ENCODE measurements around the gene ZCCHC17.
"Not testable (repeated sequence)": the region's sequence is repeated elsewhere in the genome, so short reads cannot be mapped to it uniquely, and the experiment has no call there.

The ZCCHC17 gene

GRCh38 chr1:31296486-31297276, at the start of gene ZCCHC17, which contains the start of gene SNRNP40:
Gene ZCCHC17 (plus strand): TSS chr1:31297032. CDS start chr1:31310099, 13,067 bp downstream.
Gene SNRNP40 (minus strand): TSS chr1:31296788. CDS start chr1:31296751, 37 bp downstream.
- peak; percentile 74 to 96 for DNase-seq (ENCODE audit: low read depth in 1 of 2, low spot score in 1 of 2)

GRCh38 chr1:31248276-31248675, 48.6 kb upstream of the ZCCHC17 start:
- DNase-seq (ENCODE audit: low read depth in 1 of 2, low spot score in 1 of 2), result no peak

- DNase-seq (ENCODE audit: low read depth in 1 of 2, low spot score in 1 of 2), result no peak
These were observed 47.0 kb upstream of the ZCCHC17 start for GRCh38 chr1:31249854-31250253.

- DNase-seq (ENCODE audit: low read depth in 1 of 2, low spot score in 1 of 2), result no peak
These were observed 39.6 kb upstream of the ZCCHC17 start for GRCh38 chr1:31257213-31257612.

GRCh38 chr1:31258581-31258980, 38.3 kb upstream of the ZCCHC17 start:
- DNase-seq (ENCODE audit: low read depth in 1 of 2, low spot score in 1 of 2), result no peak

GRCh38 chr1:31259746-31260145, 37.1 kb upstream of the ZCCHC17 start:
- no peak for DNase-seq (ENCODE audit: low read depth in 1 of 2, low spot score in 1 of 2)

- no peak for DNase-seq (ENCODE audit: low read depth in 1 of 2, low spot score in 1 of 2)
These were observed 34.9 kb upstream of the ZCCHC17 start for GRCh38 chr1:31261916-31262315.

- not testable (repeated sequence) for DNase-seq (ENCODE audit: low read depth in 1 of 2, low spot score in 1 of 2)
These were observed 34.4 kb upstream of the ZCCHC17 start for GRCh38 chr1:31262393-31262792.

GRCh38 chr1:31263408-31263807, 33.4 kb upstream of the ZCCHC17 start:
- no peak for DNase-seq (ENCODE audit: low read depth in 1 of 2, low spot score in 1 of 2)

GRCh38 chr1:31264790-31265386, 31.9 kb upstream of the ZCCHC17 start:
- no peak for DNase-seq (ENCODE audit: low read depth in 1 of 2, low spot score in 1 of 2)

GRCh38 chr1:31266547-31266946, 30.3 kb upstream of the ZCCHC17 start:
- no peak for DNase-seq (ENCODE audit: low read depth in 1 of 2, low spot score in 1 of 2)

GRCh38 chr1:31272369-31272768, 24.5 kb upstream of the ZCCHC17 start:
- DNase-seq (ENCODE audit: low read depth in 1 of 2, low spot score in 1 of 2), result no peak

- DNase-seq (ENCODE audit: low read depth in 1 of 2, low spot score in 1 of 2), result no peak
These were observed 23.2 kb upstream of the ZCCHC17 start for GRCh38 chr1:31273619-31274018.

GRCh38 chr1:31282426-31282825, 14.4 kb upstream of the ZCCHC17 start:
- DNase-seq (ENCODE audit: low read depth in 1 of 2, low spot score in 1 of 2), result not testable (repeated sequence)

- not testable (repeated sequence) for DNase-seq (ENCODE audit: low read depth in 1 of 2, low spot score in 1 of 2)
These were observed 9.0 kb upstream of the ZCCHC17 start for GRCh38 chr1:31287791-31288190.

- DNase-seq (ENCODE audit: low read depth in 1 of 2, low spot score in 1 of 2), result no peak
These were observed 7.8 kb upstream of the ZCCHC17 start for GRCh38 chr1:31289021-31289420.

GRCh38 chr1:31295874-31296485, 852 bp upstream of the ZCCHC17 start:
- no peak for DNase-seq (ENCODE audit: low read depth in 1 of 2, low spot score in 1 of 2)

- DNase-seq (ENCODE audit: low read depth in 1 of 2, low spot score in 1 of 2), result no peak
These were observed 730 bp downstream of the ZCCHC17 start for GRCh38 chr1:31297277-31298247.

GRCh38 chr1:31299365-31299764, 2.5 kb downstream of the ZCCHC17 start:
- DNase-seq (ENCODE audit: low read depth in 1 of 2, low spot score in 1 of 2), result no peak

- DNase-seq (ENCODE audit: low read depth in 1 of 2, low spot score in 1 of 2), result no peak
These were observed 3.4 kb downstream of the ZCCHC17 start for GRCh38 chr1:31300193-31300592.

All from activated CD4-positive, alpha-beta T cell treated with anti-CD3 and anti-CD28 coated beads, Interleukin-2, amount 50 U/mL, for 24 hours (primary cell).